B cell (primary cell): ENCODE data around the gene XYLT1.

Experiments
- EZH2 ChIP-seq: IDR thresholded peaks from 2 replicates; pipeline ENCODE4 v1.6.1; 2012; ENCODE audit warnings: borderline replicate concordance, low read depth, mild to moderate bottlenecking, moderate library complexity, low read length; ENCODE audit not compliant: insufficient read depth, poor library complexity, severe bottlenecking
- TF ChIP-seq, protein P1 (sequence below): fragments of 200-600 bp; IDR thresholded peaks from one replicate; pipeline ENCODE4 v1.8.0; 2022; ENCODE audit warnings: antibody characterized with exemption, mild to moderate bottlenecking

DNA sequence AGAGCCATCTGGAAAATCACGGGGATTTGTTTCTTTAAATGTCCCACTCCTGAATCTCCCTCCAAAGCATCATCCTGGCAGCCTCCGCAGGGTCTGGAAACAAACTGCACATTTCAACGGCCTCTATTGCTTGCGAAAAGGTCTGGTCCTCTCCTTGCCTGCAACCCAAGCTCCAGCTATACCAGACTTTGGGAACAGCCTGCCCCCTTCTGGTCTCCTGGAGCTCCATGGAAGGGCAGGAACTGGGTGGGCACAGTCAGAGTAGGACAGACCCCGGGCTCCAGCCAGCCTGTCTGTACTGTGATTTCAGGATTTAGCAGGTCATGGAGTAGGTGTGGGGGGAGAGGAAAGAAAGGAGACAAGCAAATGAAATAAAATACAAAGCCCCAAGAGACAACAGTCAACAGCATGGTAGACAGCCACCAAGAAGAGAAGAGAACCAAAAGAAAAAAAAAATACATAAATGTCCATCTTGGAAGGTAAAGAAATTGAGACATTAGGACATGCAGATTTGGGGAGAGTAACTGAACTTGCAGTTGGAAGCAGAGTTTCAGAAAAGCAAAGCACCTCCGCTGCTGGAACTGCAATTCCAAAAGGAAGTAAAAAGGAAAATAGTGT is 2.7 kb downstream of the XYLT1 start:
- TF ChIP-seq, protein P1, sequence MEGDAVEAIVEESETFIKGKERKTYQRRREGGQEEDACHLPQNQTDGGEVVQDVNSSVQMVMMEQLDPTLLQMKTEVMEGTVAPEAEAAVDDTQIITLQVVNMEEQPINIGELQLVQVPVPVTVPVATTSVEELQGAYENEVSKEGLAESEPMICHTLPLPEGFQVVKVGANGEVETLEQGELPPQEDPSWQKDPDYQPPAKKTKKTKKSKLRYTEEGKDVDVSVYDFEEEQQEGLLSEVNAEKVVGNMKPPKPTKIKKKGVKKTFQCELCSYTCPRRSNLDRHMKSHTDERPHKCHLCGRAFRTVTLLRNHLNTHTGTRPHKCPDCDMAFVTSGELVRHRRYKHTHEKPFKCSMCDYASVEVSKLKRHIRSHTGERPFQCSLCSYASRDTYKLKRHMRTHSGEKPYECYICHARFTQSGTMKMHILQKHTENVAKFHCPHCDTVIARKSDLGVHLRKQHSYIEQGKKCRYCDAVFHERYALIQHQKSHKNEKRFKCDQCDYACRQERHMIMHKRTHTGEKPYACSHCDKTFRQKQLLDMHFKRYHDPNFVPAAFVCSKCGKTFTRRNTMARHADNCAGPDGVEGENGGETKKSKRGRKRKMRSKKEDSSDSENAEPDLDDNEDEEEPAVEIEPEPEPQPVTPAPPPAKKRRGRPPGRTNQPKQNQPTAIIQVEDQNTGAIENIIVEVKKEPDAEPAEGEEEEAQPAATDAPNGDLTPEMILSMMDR = peak; percentile 12
- no peak for TF ChIP-seq EZH2
